Mucosa of gallbladder (tissue), 1 donor: Measurements from ENCODE around the gene SDR9C7. TPM values are rescaled to one million over a fixed set of nuclear protein-coding genes. Genes with fewer than 3 reads are reported as not detected.
"Not testable (repeated sequence)": the region's sequence is repeated elsewhere in the genome, so short reads cannot be mapped to it uniquely, and the experiment has no call there.

Source experiments
- DNase-seq: peaks from one replicate; pipeline ENCODE4 v3.0.0-alpha.2; 2020; ENCODE audit warnings: low spot score
- total RNA-seq: library from RNA; stranded (reverse); gene quantifications from one replicate; pipeline ENCODE4 v1.2.1, GENCODE V29; 2021
- donor health status: DM: no; HTN: no; CAD: no.

The SDR9C7 gene
- total RNA-seq, 1 donor from 2014 or later = not detected

- DNase-seq = no peak
Measured at GRCh38 chr12:56953314-56953713, 19.1 kb upstream of the SDR9C7 start.

DNA sequence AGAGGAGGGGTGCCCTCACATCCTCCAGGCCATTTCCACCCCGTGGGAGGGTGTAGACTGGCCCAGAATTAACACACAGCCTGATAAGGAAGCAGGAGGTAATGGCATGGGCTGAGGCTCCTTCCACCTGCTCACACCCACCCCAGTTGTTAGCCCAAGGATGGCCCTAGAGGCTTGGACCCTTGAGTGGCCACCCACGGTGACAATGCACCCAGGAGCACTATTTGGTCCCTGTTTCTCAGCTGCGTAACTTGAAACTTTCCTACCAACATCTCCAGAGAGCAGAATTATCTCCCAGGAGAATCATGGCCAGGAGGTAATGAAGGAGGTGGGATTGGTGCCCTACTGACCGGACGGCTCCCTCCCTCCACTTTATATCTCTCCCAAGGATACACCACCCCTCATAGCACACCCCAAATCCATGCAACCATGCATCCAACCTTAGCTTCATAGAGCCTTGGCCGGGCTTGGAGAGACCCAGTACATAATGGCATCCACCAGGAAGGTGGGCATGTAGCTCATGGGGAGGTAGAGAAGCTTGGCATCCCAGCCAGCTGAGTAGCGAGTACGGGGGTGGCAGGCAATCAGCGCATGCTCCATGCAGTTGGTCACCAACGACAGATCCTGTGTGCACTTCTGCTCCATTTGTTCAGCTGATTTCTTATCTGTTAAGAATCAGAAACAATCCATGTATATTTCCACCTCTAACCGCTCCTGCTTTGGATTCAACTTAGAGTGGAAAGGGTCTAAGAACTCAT, 17.6 kb upstream of the SDR9C7 start:
- no peak for DNase-seq

DNA sequence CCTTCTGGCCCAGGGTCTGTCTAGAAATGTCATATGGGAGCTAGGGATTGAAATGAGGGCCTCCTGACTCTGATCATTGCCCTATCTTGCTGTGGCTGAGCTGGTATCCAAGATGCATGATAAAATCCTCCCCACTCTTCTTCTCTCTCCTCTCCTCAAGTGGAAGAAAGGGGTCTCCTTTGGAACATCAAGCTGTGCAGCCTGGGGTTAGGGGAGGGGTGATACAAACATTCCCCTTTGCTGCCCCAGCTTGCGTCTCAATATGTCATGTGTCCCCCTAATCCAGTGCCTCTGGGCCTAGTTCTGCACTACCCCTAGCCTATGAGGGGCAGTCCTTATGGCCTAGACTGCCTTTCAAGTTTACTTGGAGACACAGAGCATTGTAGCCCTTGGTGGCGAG, 14.7 kb upstream of the SDR9C7 start:
- no peak for DNase-seq

DNA sequence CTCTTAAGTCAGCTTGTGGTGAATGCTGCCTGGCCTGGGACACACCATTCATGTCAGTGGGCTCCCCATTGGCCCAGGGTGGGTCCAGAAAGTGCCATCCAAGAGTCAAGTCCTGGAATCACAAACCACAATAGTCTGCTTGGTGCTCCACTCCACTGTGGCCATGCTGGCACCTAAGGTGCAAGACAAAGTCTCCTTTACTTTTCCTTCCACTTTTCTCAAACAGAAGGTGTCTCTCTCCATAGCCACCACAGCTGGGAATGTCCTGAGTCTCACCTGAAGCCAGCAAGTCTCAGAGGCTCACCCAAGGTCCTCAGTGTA, 14.2 kb upstream of the SDR9C7 start:
- DNase-seq = no peak

DNA sequence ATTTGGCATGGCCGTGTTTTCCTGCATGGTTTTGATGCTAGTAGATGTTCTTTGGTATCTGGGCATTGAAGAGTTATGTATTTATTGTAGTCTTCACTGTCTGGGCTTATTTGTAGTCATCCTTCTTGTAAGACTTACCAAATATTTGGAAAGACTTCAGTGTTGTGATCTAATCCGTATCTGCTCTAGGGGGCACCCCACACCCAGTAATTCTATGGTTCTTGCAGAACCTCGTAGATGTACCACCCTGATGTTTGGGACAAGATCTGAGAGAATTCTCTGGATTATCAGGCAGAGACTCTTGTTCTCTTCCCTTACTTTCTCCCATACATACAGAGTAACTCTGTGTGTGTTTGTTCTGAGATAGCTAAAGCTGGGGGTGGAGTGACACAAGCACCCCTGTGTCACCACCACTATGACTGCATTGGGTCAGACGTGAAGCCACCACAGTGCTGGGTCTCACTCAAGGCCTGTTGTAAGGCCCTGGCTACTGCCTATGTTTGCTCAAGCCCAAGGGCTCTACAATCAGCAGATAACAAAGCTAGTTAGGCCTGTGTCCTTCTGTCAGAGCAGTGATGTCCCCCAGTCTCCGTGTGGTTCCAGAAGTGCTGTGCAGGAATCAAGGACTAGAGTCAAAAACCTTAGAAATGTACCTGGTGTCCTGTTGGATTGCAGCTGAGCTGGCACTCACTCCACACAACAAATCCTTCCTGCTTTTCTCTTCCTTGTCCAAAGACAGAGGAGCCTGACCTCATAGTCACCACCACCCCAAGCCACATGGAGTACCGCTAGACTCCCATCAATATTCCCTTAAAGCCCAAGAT, 13.6 kb upstream of the SDR9C7 start:
- no peak for DNase-seq

- no peak for DNase-seq
Measured at GRCh38 chr12:56943878-56944277, 9.7 kb upstream of the SDR9C7 start.

GRCh38 chr12:56943374-56943773, 9.2 kb upstream of the SDR9C7 start:
- DNase-seq = not testable (repeated sequence)

GRCh38 chr12:56941299-56942017, 7.2 kb upstream of the SDR9C7 start:
- no peak for DNase-seq

GRCh38 chr12:56940942-56941298, 6.7 kb upstream of the SDR9C7 start:
- DNase-seq = not testable (repeated sequence)

DNA sequence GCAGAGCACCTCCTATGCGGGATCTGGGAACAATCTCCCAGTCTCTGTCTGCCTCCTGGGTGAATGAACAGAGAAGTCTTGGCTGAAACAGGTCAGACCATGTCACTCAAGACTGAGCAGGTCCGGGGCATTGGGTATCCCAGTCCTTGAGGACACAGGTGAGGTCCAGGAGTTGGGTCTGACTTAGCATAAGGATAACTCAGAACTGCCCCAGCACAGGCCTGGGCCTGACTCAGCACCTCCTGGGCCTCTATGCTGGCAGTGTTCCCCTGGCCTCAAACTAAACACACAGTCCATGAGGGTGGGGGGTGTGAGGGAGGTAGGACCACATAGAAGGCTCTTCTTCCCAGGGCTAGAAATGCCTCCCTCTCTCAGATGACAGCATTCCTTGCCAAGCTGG, 1.5 kb upstream of the SDR9C7 start:
- DNase-seq = no peak

DNA sequence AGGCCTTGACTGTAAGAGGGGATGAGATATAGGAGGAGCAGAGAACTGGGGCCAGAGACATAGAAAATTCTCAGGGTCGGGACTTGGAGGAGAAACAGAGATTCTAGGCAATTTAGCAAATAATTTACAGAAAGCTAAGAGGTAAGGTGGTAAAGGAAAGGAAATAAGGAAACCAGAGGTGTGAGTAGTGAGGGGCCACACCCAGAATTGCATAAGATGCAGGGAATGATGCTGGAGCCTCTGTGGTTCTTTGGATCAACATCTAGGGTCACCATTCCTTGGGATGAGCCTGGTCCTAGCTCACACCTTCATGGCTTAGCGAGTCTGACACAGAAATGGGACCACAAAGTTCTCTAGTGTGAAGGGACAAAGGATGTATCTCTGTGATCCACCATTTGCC, 949 bp upstream of the SDR9C7 start:
- no peak for DNase-seq

GRCh38 chr12:56932867-56933266, 1.3 kb downstream of the SDR9C7 start:
- DNase-seq = no peak

- DNase-seq = no peak
Measured at GRCh38 chr12:56932146-56932545, 2.1 kb downstream of the SDR9C7 start.

DNA sequence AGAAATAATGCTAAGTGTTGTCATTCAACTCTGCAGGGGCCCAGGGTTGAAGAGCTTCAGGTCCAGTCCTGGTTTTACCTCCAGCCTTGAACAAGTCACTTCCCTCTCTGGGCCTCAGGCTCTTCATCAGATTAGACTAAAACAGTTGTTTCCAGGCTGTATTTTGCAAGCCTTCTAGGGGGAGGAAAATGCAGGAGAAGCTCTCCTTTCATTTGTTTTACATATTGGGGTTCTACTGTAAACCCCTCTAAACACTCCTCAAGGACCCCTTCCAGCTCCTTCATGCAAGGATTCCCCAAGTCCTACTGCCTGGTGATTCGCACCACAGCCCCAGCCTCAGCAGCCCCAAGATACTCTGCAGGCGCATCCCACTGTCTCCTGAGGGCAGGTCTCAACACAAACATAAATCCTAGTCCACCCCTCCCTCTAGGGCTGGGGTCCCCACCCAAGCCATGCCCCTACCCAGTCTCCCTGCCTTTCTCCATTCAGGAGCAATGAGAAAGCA, 2.7 kb downstream of the SDR9C7 start:
- peak; percentile 26 for DNase-seq

GRCh38 chr12:56930241-56930640, 4.0 kb downstream of the SDR9C7 start:
- no peak for DNase-seq

GRCh38 chr12:56929780-56930179, 4.4 kb downstream of the SDR9C7 start:
- DNase-seq = no peak

- no peak for DNase-seq
Measured at GRCh38 chr12:56928262-56928661, 5.9 kb downstream of the SDR9C7 start.

GRCh38 chr12:56927281-56927680, 6.9 kb downstream of the SDR9C7 start:
- DNase-seq = no peak

GRCh38 chr12:56922031-56922430, 12.2 kb downstream of the SDR9C7 start:
- DNase-seq = no peak

GRCh38 chr12:56921346-56921745, 12.9 kb downstream of the SDR9C7 start:
- no peak for DNase-seq

DNA sequence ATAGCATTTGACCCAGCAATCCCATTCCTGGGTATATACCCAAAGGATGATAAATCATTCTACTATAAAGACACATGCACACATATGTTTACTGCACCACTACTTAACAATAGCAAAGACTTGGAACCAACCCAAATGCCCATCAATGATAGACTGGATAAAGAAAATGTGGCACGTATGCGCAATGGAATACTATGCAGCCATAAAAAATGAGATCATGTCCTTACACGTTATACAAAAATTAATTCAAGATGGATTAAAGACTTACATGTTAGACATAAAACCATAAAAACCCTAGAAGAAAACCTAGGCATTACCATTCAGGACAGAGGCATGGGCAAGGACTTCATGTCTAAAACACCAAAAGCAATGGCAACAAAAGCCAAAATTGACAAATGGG, 16.1 kb downstream of the SDR9C7 start:
- not testable (repeated sequence) for DNase-seq

- no peak for DNase-seq
Measured at GRCh38 chr12:56916996-56917333, 17.2 kb downstream of the SDR9C7 start.
